Panc1 (cell line): ENCODE measurements around the gene KRT76.

ENCODE experiments used
- POLR2AphosphoS5 ChIP-seq: IDR thresholded peaks from 2 replicates; pipeline ENCODE4 v1.6.1; 2012; ENCODE audit warnings: mild to moderate bottlenecking, low read depth, low read length, moderate library complexity
- REST ChIP-seq, 2 experiments: IDR thresholded peaks; 2 replicates each; pipeline ENCODE4 v1.6.1; 2011 to 2012; ENCODE audit warnings: low read depth in 2 of 2, control low read depth in 1 of 2, low read length in 1 of 2, mild to moderate bottlenecking in 1 of 2, moderate library complexity in 1 of 2; ENCODE audit not compliant: insufficient read depth in 1 of 2
- SIN3A ChIP-seq: IDR thresholded peaks from 2 replicates; pipeline ENCODE4 v1.6.1; 2012; ENCODE audit warnings: low read depth, mild to moderate bottlenecking, low read length, moderate library complexity, borderline replicate concordance; ENCODE audit not compliant: insufficient read depth
- TCF7L2 ChIP-seq: IDR thresholded peaks from 2 replicates; pipeline ENCODE4 v1.6.1; 2011; ENCODE audit warnings: mild to moderate bottlenecking, low read depth, low read length, inconsistent platforms
- TF ChIP-seq, protein P1 (sequence below): fragments of 450-650 bp; IDR thresholded peaks from 2 replicates; pipeline ENCODE4 v1.5.1; 2017; ENCODE audit warnings: mild to moderate bottlenecking

GRCh38 chr12:52769946-52770345, 7.2 kb downstream of the KRT76 start:
- TF ChIP-seq, protein P1, sequence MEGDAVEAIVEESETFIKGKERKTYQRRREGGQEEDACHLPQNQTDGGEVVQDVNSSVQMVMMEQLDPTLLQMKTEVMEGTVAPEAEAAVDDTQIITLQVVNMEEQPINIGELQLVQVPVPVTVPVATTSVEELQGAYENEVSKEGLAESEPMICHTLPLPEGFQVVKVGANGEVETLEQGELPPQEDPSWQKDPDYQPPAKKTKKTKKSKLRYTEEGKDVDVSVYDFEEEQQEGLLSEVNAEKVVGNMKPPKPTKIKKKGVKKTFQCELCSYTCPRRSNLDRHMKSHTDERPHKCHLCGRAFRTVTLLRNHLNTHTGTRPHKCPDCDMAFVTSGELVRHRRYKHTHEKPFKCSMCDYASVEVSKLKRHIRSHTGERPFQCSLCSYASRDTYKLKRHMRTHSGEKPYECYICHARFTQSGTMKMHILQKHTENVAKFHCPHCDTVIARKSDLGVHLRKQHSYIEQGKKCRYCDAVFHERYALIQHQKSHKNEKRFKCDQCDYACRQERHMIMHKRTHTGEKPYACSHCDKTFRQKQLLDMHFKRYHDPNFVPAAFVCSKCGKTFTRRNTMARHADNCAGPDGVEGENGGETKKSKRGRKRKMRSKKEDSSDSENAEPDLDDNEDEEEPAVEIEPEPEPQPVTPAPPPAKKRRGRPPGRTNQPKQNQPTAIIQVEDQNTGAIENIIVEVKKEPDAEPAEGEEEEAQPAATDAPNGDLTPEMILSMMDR, result no peak
- TF ChIP-seq REST (IDR thresholded peaks at IDR 0.05; ENCODE audit: insufficient read depth in 1 of 2, low read depth in 2 of 2, low read length in 1 of 2) (no peak), SIN3A (no peak), POLR2AphosphoS5 (no peak), TCF7L2 (no peak)
